NCI-H146 (cell line): Measurements from ENCODE around the gene NUP98.

Source experiments
- DNase-seq: peaks from one replicate; lab custom pipeline; 2025; lab: John Stamatoyannopoulos, UW

NUP98 gene

DNA sequence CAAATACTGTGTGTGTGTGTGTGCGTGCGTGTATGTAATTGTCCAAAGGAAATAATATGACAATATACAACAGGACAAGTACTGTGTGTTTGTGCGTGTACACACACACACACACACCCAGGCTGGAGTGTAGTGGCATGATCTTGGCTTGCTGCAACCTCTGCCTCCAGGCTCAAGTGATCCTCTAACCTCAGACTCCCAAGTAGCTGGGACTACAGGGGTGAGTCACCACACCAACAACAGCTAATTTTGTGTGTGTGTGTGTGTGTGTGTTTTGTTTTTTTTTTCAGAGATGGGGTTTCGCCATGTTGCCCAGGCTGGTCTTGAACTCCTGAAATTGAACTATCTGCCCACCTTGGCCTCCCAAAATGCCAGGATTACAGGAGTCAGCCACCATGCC is 61.5 kb downstream of the NUP98 start:
- DNase-seq, result no peak

DNA sequence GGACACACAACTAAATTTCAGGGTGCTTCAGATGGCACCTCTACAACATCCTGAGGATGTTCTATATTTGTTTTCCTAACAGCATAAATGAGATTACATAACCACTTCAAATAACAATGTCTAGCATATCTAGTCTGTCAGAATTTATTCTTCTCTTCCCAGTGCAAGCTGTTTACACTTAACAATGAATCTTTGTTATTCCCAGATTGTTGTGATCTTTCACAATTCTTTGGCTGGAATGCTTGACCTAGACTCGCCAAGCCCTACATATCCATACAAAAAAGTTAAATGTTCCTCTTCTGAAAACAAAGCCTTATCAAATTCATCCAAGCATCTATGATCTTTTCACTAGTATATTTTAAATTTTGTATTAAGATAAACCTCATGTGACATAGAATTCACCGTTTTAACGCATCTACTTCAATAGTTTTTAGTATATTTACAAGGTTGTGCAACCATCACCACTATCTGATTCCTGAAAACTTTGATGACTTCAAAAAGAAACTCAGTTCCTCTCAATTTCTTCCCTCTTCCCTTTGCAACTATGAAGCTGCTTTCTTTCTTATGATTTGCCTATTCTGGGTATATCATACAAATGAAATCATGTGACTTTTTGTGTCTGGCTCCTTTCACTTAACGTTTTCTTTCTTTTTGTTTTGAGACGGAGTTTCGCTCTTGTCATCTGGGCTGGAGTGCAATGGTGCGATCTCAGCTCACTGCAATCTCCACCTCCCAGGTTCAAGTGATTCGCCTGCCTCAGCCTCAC is 64.5 kb downstream of the NUP98 start:
- no peak for DNase-seq

DNA sequence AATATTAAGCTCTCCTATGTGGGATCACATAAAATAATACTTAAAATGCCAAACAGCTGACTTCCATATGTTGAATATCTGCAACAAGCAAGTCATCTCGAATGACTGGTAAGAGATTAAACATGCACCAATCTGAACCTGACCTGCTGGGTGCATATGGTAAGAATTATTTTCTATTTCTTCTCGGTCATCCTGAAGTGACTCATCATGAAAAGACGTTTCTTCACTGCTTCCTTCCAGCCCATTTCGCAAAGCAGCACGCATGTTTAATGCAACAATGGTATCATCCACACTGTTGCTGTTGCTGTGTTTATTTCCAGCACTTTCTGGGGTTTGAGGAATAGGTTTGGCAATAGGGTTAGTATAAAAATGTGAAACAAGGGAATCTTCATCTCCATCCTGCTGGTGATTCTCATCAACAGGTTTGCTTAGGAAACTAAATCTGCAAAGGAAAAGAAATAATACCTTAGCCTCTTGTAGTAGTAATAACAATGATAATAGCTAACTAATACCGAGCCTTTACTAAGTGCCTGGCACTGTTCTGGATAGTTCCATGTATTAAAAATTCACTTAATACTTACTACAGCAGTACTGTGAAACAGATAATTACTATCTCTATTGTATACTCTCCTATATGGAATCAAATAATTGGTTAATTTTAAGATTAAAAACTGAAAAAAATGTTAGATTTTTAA is 74.2 kb downstream of the NUP98 start:
- no peak for DNase-seq

DNA sequence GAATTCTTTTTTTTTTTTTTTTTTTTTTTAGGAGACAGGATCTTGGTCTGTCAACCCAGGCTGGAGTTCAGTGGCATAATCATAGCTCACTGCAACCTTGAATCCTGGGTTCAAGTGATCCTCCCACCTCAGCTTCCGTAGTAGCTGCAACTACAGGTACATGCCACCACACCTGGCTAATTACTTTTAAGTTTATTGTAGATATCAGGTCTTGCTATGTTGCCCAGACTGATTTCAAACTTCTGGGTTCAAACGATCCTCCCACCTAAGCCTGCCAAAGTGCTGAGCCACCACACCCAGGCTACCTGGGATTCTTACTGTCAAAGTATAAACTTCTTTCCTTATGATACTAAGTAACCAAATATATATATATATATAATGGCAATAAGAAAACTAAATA is 75.3 kb downstream of the NUP98 start:
- no peak for DNase-seq

DNA sequence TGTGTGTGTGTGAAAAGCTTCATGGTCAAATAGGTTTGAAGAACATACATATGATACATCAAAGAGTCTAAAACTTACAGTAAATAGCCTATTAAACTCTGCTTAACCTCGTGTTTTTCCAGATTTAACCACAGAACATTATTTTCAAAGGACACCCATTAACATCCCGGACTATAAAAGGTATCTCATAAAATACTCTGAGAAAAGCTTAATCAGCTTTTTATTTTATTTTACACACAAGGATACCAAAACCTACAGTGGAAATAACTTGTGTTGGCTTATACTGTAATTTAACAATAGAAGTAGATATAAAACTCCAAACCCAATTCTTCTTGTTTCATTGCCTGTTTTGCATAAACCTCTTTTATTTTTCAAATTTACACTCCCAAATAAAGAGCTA is 76.4 kb downstream of the NUP98 start:
- no peak for DNase-seq

DNA sequence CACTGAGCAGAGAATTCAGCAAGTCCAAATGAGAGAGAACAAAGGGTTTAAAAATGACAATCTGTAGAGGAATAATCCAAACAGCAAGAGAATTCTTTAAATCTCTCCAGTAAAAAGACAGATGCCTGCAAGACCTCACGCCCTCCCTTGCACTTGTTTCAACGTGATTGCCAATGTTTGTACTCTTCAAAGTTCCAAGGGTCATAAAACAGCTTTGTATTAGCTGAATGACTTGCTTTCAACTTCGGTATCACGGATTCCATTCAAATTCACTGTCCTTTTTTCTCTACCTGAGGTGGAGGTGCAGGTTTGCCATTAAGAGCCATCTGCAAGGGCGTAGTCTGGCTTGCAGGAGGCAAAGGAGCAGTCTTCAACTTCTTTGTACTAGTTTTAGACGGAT is 85.1 kb downstream of the NUP98 start:
- no peak for DNase-seq

DNA sequence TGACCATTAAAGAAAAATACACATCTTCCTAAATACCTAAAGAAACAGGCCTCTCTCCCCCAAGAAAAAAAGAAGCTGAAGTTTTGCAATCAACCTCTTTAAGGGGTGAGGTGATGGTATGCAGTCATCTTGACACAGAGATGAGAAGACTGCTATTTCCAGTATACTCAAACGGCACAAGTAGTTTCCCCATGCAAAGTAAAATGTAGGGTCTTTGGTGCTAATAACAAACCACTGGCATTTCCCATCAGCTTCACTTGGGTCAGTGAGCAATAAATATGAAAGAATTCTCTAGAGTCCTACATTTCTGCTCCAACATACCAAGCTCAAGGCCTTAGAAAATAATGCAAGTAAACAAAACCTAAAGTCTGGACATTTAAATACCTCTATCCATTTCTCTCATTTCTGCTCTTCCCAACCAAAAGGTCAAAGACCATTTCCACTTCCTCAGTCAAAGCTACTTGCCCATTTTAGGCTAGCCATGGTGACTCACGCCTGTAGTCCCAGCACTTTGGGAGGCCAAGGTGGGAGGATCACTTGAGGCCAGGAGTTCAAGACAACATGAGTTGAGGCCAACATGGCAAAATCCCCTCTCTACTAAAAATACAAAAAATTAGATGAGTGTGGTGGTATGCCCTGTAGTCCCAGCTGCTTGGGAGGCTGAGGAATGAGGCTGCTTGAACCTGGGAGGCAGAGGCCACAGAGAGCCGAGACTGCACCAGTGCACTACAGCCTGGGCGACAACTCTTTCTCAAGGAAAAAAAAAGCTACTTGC is 86.7 kb downstream of the NUP98 start:
- no peak for DNase-seq

DNA sequence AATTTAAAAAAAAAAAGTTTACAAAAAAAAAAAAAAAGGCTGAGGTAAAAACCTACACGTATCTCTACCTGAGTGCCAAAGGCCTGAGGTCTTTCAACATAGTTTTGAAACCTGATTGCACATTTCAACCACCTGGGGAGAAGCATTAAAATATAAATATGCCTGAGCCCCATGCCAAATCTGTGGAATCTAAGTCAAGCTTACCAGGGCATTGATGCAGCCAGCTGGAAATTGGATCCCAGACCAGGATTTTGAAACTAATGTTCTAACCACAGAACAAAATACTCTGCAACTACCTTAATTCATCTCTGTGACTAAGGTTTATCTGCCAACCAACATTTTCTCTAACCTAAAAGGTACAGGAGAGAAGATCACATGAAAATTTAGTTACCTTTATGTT is 87.4 kb downstream of the NUP98 start:
- no peak for DNase-seq

DNA sequence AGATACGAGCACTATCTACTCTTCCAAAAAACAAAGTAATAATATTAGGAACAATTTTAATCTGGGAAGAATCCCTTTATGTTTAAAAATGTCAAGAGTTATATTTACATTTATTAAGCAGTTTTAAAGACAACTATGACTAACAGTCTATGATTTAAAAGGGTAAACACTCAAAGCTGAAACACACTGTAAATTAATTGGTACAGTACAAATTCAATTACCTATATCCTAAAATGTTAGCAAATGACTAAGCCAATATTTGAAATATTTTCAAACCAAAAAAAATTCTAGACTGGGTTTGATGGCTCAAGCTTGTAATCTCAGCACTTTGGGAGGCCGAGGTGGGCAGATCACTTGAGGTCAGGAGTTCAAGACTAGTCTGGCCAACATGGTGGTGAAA is 90.2 kb downstream of the NUP98 start:
- no peak for DNase-seq

DNA sequence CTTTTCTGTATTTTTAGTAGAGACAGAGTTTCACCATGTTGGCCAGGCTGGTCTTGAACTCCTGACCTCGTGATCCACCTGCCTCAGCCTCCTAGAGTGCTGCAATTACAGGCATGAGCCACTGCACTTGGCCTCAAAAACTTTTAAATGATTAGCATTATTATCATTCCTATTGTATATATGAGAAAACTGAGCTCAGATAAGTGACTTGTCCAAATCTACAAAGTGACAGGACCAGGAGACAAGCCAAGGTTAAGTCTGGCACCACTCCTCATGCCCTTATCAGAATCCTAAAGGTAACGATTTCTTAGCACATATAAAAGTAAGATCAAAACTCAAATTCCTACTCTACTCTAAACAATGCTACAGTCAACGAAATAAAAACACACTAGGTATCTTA is 94.0 kb downstream of the NUP98 start:
- DNase-seq, result no peak

DNA sequence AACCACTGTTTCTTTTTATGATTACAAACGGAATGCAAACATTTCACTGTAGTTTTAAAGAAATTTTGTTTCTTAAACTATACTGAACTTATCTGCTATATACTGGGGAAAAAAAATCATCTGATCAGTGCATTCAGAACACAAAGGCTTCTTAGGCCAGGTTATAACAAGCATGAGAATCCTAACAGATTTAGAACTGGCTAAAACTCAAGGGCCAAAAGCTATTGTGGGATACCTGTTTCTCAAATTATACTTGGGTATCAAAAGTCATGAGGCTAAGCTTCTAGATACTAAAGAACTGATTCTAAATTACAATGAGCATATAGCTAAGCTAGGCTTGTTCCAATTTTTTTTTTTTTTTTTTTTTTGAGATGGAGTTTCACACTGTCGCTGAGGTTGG is 96.4 kb downstream of the NUP98 start:
- no peak for DNase-seq

DNA sequence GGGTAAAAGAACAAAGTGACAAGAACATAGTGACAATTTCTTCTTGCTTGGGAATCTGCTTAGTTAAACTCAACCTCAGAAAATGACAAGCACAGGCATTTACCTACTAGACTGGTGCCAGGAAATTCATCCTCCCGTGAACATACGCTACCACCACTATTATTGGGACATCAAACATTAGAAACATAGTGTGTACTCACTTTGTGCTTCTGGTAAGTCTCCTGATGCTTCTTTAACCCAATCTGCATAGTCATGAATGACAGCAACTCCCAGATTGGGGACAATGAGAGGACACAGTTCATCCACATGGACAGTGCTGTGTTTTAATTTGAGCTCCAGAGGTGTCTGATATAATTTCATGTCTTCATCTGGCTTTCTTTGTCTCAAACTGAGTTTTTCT is 96.9 kb downstream of the NUP98 start:
- DNase-seq, result no peak

DNA sequence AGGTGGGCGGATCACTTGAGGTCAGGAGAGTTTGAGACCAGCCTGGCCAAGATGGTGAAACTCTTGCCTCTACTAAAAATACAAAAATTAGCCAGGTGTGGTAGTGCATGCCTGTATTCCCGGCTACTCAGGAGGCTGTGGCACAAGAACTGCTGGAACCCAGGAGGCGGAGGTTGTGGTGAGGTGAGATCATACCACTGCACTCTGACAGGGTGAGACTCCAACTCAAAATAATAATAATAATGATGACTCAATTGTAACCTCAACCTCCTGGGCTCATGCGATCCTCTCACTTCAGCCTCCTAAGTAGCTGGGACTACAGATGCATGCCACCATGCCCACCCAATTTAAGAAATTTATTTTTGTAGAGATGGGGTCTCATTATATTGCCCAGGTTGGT is 110.6 kb downstream of the NUP98 start:
- DNase-seq, result no peak

DNA sequence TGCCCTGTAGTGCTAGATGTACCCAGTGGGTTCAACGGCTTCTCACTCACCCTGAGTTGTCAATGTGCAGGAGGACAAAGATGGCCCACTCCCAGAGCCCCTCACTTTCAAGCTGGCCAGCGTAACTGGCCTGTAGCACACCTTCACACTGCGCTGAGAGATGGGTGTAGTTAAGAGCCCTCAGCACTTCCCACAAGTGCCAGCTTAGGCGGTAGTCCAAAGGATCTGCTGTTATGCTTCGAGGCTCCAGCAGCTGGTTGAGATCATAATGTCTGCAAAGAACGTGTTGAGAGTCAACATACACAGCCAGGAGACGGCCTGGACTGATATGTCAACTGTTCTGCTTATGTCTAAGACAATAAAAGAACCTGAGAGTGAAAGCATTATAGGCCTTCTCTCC is 111.4 kb downstream of the NUP98 start:
- no peak for DNase-seq

DNA sequence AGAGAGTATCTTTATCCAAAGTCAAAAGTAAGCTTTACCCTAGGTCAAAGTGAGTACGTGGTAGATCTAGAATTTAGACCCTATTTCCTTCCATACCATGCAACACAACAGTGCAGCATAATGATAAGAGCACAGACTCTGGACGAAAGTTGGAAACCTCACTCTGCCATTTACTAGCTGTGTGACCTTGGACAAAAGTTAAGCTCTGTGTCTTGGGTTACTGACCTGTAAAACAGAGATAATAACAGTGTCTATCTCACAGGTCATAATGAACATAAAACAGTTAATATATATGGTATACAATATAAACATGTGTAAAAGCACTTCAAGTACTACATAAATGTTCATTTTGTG is 112.6 kb downstream of the NUP98 start:
- DNase-seq, result no peak

DNA sequence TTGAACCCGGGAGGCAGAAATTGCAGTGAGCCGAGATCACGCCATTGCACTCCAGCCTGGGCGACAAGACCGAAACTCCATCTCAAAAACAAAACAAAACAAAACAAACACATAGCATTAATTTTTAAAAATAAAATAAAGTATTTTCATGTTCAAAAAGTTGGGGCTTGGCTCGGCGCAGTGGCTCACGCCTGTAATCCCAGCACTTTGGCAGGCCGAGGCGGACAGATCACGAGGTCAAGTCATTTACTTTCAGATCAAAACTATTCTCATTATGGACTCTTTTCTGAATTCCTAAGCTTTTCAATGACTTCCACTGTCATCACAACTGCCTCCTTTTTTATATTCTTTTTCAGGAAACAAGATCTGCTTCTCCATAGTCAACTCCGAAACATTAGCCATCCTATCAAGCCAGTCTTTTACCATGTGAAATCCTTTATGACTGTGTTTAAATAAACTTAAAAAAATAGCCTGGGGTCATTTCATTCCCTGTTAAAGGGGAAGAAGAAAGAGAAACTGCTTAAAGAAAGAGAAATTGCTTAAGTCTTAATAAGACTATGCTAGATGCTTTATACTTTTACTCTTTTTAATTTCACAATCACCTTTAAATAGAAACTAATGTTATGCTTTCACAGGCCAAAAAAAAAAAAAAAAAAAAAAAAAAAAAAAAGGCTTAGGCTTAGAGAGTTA is 113.1 kb downstream of the NUP98 start:
- DNase-seq, result no peak

DNA sequence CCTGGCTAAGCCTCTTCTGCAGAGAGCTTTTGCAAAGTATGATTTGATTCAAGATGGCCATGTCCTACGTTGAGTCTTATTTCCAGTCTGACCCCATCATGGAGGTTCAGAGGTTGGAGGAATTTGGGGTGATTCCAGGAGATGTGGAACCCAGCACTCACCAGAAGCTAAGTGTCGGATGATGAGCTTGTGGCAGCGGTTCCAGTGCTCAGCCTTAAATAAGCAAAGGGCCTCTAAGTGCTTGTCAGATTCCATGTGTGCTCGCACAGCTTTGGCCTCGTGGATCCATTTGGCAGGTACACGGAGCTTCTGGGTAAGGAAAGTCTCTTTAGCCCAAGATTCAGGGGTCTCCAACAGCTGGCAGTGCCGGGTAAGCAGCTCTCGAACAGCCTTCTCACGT is 114.3 kb downstream of the NUP98 start:
- no peak for DNase-seq

DNA sequence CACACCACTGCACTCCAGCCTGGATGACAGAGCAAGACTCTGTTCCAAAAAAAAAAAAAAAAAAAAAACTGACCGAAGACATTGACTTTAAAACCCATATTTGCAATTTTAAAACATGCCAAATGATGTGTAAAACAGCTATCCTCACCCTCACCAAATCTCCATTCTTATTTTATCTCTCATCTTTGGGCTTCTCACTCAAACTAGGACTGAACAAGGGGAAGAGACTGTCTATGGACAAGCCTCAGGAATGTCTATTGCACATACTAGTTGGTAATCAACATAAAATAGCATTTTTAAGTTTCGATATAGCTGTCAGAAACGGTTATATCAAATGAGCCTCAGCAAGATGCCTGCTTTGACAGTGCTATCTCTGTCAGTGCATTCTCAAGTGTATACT is 118.3 kb downstream of the NUP98 start:
- DNase-seq, result no peak

DNA sequence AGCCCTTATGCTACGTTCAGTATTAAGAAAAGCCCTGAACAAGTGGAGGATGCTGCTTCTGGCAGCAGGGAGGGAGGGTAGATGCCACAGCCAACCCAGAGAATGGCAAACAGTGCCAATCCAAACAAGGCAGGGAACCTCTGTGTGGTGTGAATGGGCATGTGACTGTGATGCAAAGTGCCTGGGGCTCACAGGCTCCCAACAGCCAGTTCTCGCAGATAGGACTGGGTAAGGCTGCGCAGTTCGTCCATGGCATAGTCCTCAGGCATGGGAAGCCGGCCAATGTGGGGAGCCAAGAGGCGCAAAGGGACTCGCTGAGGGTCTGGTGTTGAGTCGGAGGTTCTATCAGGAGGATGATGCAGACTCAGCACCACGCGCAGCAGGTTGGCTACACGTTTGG is 121.4 kb downstream of the NUP98 start:
- no peak for DNase-seq

DNA sequence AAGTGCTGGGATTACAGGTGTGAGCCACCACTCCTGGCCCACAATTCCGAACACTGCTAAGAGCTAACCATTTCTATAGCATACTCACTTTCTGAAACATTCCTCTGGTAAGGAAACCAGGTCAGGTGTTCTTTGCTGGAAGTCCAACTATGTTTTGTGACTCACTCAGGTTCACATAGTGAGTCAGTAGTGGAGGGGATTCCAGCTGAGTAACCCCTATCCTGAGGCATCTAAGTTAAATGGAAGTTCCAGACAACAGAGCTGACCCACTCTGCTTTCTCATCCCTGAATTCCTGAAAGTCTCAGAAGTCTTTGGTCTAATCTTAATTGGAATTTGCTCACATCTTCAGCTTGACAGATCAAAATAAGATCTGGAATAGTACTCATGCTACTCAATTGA is 123.2 kb downstream of the NUP98 start:
- DNase-seq, result no peak

DNA sequence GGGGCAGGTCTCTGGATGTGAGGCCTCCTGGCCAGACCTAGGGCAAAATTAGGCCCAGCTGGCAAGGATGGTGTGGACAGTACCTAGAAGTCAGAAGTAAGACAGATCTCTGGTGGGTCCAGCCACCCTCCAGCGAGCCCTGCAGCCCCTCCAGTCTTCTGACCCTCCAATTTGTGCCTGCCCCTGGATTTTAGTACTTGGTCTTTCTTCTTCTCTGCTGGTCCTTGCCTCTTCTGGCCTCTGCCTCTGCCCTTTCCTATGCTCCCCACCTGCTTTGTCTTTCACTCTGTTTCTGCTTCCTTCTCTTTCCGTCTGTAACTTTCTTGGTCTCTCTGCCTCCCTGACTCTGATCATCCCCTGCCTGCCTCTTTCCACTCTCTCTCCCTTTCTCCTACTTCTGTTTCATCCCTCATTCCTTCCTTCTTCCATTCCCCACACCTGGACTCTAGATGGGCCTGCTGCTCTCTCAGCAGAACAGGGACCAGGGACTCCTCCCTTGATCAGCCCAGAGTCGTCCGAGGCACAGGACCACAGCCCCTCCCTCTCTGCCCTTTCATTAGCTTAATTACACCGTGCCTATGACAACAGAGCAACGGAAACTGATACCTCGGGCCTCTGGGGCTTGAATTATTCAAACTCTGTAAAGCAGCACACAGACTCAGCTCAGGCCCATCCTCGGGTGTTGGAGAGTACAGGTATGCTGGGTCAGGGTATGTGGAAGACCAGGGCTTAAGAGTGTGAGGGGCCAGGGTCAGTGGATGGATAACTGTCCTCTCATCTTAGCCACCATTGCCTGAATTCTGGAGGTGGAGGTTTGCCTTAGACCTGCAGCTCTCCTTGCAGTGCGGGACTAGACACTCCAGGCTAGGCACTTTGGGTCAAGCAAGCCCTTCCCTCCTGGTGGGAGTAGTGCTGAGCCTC is 125.8 kb downstream of the NUP98 start, which contains the start of gene CHRNA10:
CHRNA10 (minus strand) TSS at position 51 of the 921 bp plus-strand sequence. CDS start 72 bp downstream, outside the sequence.
- DNase-seq, result peak; percentile 40
